H1 (cell line): Measurements from ENCODE around the gene YOD1.

Experiments used
- CBX5 ChIP-seq: fragments of 300-800, 300-1000 bp; sonication (generic); IDR thresholded peaks from 2 replicates; pipeline ENCODE4 v1.7.1; 2016; ENCODE audit warnings: antibody characterized with exemption, low read length, low read depth
- CEBPB ChIP-seq: IDR thresholded peaks from 2 replicates; pipeline ENCODE4 v1.6.1; 2012; ENCODE audit warnings: low read depth, low read length
- CHD2 ChIP-seq: IDR thresholded peaks from 2 replicates; pipeline ENCODE4 v1.6.1; 2012; ENCODE audit warnings: low read length, improper control_type of control experiment
- CREB1 ChIP-seq: IDR thresholded peaks from 2 replicates; pipeline ENCODE4 v1.6.1; 2012; ENCODE audit warnings: inconsistent platforms
- EZH2 ChIP-seq: fragments of 200-600 bp; sonication (generic); IDR thresholded peaks from 2 replicates; pipeline ENCODE4 v1.7.1; 2012; ENCODE audit warnings: low read depth, mild to moderate bottlenecking, moderate library complexity, low read length, inconsistent platforms; ENCODE audit not compliant: severe bottlenecking
- GABPA ChIP-seq: IDR thresholded peaks from 2 replicates; pipeline ENCODE4 v1.6.1; 2011; ENCODE audit warnings: mild to moderate bottlenecking, low read length, moderate library complexity, borderline replicate concordance; ENCODE audit not compliant: insufficient read depth
- KDM4A ChIP-seq: IDR thresholded peaks from one replicate; pipeline ENCODE4 v1.7.1; 2012; ENCODE audit warnings: low read depth, mild to moderate bottlenecking, moderate library complexity, low read length, inconsistent platforms; ENCODE audit not compliant: severe bottlenecking
- MAFK ChIP-seq: IDR thresholded peaks from 2 replicates; pipeline ENCODE4 v1.6.1; 2012; ENCODE audit warnings: low read depth, mild to moderate bottlenecking, improper control_type of control experiment, low read length
- POLR2A ChIP-seq, 2 experiments: IDR thresholded peaks; 1 replicate in 1 of 2; 2 replicates in 1 of 2; pipeline ENCODE4 v1.6.1; 2011; ENCODE audit warnings: low read depth in 2 of 2, low read length in 2 of 2, mild to moderate bottlenecking in 2 of 2; ENCODE audit errors: control extremely low read depth in 1 of 2
- POLR2AphosphoS5 ChIP-seq: IDR thresholded peaks from 2 replicates; pipeline ENCODE4 v1.6.1; 2011; ENCODE audit warnings: low read depth, low read length
- POU5F1 ChIP-seq: IDR thresholded peaks from 2 replicates; pipeline ENCODE4 v1.6.1; 2011; ENCODE audit warnings: low read depth, mild to moderate bottlenecking, low read length, moderate library complexity
- YY1 ChIP-seq: IDR thresholded peaks from 2 replicates; pipeline ENCODE4 v1.6.1; 2011; ENCODE audit warnings: low read depth, mild to moderate bottlenecking, low read length
- ZNF274 ChIP-seq: IDR thresholded peaks from 2 replicates; pipeline ENCODE4 v1.7.0; 2012; ENCODE audit warnings: low read length, borderline replicate concordance; ENCODE audit errors: extremely low read depth
- TF ChIP-seq, protein P1 (sequence below), 3 experiments: IDR thresholded peaks; 1 replicate in 2 of 3; 2 replicates in 1 of 3; pipeline versions ENCODE4 v1.5.1 to v1.6.1; 2011; ENCODE audit warnings: low read length in 3 of 3, mild to moderate bottlenecking in 3 of 3, inconsistent platforms in 2 of 3, low read depth in 1 of 3, moderate library complexity in 1 of 3; ENCODE audit not compliant: insufficient read depth in 1 of 3; ENCODE audit errors: control extremely low read depth in 1 of 3

DNA sequence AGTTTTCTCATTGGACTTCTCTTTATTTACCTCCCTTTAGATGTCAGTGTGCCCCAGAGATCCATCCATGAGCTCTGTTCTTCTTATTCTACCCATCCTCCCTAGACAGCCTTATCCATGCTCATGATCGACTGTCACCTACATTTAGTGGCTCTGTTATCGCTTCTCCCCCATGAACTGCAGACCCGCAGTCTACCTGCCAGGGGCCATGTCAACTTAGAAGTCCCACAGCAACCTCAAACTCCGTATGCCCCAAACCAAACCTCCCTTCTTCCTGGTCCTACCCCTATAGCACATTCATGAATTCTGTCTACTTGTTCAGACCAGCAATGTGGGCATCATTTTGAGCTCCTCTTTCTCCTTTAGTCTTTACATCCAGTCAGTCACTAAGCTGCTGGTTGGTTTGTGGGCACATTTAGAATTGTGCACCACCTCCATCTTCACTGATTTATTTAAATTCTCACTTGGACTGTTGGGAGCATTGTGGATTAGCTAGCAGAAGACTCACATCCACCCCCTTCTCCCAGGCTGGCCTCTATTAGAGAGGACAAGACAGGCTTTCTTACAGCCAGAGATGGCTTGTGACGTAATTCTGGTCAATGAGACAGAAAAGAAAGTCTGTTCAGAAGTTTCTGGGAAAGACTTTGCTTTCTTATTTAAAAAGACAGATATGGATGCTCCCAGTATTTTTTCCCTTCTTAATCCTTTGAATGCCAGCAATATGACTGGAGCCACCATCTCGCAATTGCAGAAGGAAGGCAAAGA lies 37.5 kb downstream of the YOD1 start:
- TF ChIP-seq, protein P1, sequence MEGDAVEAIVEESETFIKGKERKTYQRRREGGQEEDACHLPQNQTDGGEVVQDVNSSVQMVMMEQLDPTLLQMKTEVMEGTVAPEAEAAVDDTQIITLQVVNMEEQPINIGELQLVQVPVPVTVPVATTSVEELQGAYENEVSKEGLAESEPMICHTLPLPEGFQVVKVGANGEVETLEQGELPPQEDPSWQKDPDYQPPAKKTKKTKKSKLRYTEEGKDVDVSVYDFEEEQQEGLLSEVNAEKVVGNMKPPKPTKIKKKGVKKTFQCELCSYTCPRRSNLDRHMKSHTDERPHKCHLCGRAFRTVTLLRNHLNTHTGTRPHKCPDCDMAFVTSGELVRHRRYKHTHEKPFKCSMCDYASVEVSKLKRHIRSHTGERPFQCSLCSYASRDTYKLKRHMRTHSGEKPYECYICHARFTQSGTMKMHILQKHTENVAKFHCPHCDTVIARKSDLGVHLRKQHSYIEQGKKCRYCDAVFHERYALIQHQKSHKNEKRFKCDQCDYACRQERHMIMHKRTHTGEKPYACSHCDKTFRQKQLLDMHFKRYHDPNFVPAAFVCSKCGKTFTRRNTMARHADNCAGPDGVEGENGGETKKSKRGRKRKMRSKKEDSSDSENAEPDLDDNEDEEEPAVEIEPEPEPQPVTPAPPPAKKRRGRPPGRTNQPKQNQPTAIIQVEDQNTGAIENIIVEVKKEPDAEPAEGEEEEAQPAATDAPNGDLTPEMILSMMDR (IDR thresholded peaks at IDR 0.05; ENCODE audit: control extremely low read depth in 1 of 3, insufficient read depth in 1 of 3, low read depth in 1 of 3, low read length in 3 of 3), result no peak
- TF ChIP-seq GABPA (no peak), YY1 (no peak), EZH2 (no peak), CHD2 (no peak), CEBPB (no peak), MAFK (no peak), CBX5 (no peak), POLR2A (IDR thresholded peaks at IDR 0.05; ENCODE audit: control extremely low read depth in 1 of 2, low read depth in 2 of 2, low read length in 2 of 2) (no peak), POU5F1 (no peak), ZNF274 (no peak), CREB1 (no peak), KDM4A (no peak), POLR2AphosphoS5 (no peak)
